BLaER1 (cell line): Measurements from ENCODE around the gene BTN2A1.
"Not testable (repeated sequence)": the region's sequence is repeated elsewhere in the genome, so short reads cannot be mapped to it uniquely, and the experiment has no call there.

Source experiments
- H3K27ac ChIP-seq: shearing (Covaris generic); formaldehyde crosslinking; 2 replicates; pipeline ENCODE4 v1.8.1; 2022
- H3K27me3 ChIP-seq: shearing (Covaris generic); formaldehyde crosslinking; 2 replicates; pipeline ENCODE4 v1.8.1; 2022
- H3K36me3 ChIP-seq: shearing (Covaris generic); formaldehyde crosslinking; 2 replicates; pipeline ENCODE4 v1.8.1; 2022
- H3K4me1 ChIP-seq: shearing (Covaris generic); formaldehyde crosslinking; 2 replicates; pipeline ENCODE4 v1.8.1; 2022
- H3K4me2 ChIP-seq: shearing (Covaris generic); formaldehyde crosslinking; 2 replicates; pipeline ENCODE4 v1.8.1; 2022
- H3K4me3 ChIP-seq: shearing (Covaris generic); formaldehyde crosslinking; 2 replicates; pipeline ENCODE4 v1.8.1; 2022
- H3K9ac ChIP-seq: shearing (Covaris generic); formaldehyde crosslinking; 2 replicates; pipeline ENCODE4 v1.8.1; 2022
- H3K9me3 ChIP-seq: shearing (Covaris generic); formaldehyde crosslinking; 2 replicates; pipeline ENCODE4 v1.8.1; 2022
- H4K20me1 ChIP-seq: shearing (Covaris generic); formaldehyde crosslinking; 2 replicates; pipeline ENCODE4 v1.8.1; 2022
- Cebpa-rat ChIP-seq: shearing (Covaris generic); IDR thresholded peaks from 2 replicates; pipeline ENCODE4 v1.8.1; 2022

BTN2A1 gene

GRCh38 chr6:26491604-26492003 lies 33.8 kb downstream of the BTN2A1 start:
- Histone ChIP-seq H3K36me3 (no peaks in the 10 kb centered on the region), H3K9ac (no peak overlapping the region), H3K27ac (no peak overlapping the region), H4K20me1 (no peaks in the 10 kb centered on the region), H3K4me3 (no peak overlapping the region), H3K27me3 (no peaks in the 10 kb centered on the region), H3K4me1 (no peaks in the 10 kb centered on the region), H3K9me3 (peaks cover 19% of the 10 kb centered on the region), H3K4me2 (no peak overlapping the region)
- no peak for TF ChIP-seq Cebpa-rat

DNA sequence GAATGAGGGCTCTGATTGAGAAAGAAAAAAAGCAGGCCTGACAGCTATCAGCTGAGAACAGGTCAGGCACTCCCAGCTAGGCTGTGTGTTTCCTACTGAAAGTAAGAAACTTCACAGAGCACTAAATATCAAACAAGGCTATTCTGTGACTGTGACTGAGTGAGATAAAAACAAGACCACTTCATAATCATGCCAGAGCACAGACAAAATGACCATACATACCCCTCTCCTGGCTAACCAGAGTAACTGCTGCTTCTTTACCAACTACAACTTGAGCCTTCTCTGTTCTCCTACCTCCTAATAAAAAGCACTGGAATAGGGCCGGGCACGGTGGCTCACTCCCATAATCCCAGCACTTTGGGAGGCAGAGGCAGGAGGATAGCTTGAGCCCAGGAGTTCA lies 35.5 kb downstream of the BTN2A1 start:
- Histone ChIP-seq H3K9ac (no peak overlapping the region), H3K4me2 (no peak overlapping the region), H3K9me3 (0 out of 2 replicates have a peak, but pooled peaks cover 3% of the 10 kb centered on the region), H3K27me3 (no peaks in the 10 kb centered on the region), H3K4me1 (no peaks in the 10 kb centered on the region; the same call in 1 of the 2 replicates), H3K36me3 (no peaks in the 10 kb centered on the region), H4K20me1 (no peaks in the 10 kb centered on the region), H3K27ac (no peak overlapping the region), H3K4me3 (no peak overlapping the region)
- TF ChIP-seq Cebpa-rat: no peak

DNA sequence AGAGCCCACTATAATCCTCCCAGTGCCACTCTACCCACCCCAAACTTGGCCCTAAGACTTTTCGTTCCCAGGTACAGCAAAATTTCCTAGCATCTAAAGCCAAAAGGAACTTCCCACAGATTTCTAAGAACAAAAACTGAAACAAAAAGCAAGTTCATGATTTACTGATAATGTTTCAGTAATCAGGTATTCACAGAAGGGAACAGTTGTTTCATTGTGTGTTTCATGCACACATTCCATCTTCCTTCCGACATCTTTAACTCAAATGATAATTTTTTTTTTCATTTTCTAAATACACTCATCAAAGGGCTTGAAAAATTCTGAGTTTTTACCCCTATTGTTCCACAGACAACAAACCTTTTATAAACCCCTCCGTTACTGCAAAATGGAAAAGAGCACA lies 36.4 kb downstream of the BTN2A1 start:
- Histone ChIP-seq H3K4me3 (no peak overlapping the region), H3K36me3 (no peaks in the 10 kb centered on the region), H4K20me1 (no peaks in the 10 kb centered on the region), H3K27me3 (no peaks in the 10 kb centered on the region), H3K9ac (no peak overlapping the region), H3K4me1 (no peaks in the 10 kb centered on the region; the same call in 1 of the 2 replicates), H3K27ac (no peak overlapping the region), H3K4me2 (no peak overlapping the region), H3K9me3 (no peaks in the 10 kb centered on the region)
- no peak for TF ChIP-seq Cebpa-rat

- Histone ChIP-seq H3K4me2 (no peak overlapping the region), H3K4me1 (peaks cover 5% of the 10 kb centered on the region), H3K9ac (no peak overlapping the region), H3K27me3 (no peaks in the 10 kb centered on the region), H3K9me3 (no peaks in the 10 kb centered on the region), H4K20me1 (no peaks in the 10 kb centered on the region), H3K36me3 (no peaks in the 10 kb centered on the region), H3K4me3 (no peak overlapping the region), H3K27ac (no peak overlapping the region)
- TF ChIP-seq Cebpa-rat: no peak
Measured at GRCh38 chr6:26495281-26495680, 37.5 kb downstream of the BTN2A1 start.

GRCh38 chr6:26497610-26498009 lies 39.9 kb downstream of the BTN2A1 start:
- no peaks in the 10 kb centered on the region for H3K9me3 ChIP-seq
- no peak overlapping the region for H3K4me2 ChIP-seq
- H3K4me1 ChIP-seq: peaks cover 22% of the 10 kb centered on the region
- no peak overlapping the region for H3K4me3 ChIP-seq
- no peaks in the 10 kb centered on the region for H3K36me3 ChIP-seq
- no peak overlapping the region for H3K27ac ChIP-seq
- TF ChIP-seq Cebpa-rat: no peak
- no peaks in the 10 kb centered on the region for H3K27me3 ChIP-seq
- H3K9ac ChIP-seq: no peak overlapping the region
- H4K20me1 ChIP-seq: no peaks in the 10 kb centered on the region

DNA sequence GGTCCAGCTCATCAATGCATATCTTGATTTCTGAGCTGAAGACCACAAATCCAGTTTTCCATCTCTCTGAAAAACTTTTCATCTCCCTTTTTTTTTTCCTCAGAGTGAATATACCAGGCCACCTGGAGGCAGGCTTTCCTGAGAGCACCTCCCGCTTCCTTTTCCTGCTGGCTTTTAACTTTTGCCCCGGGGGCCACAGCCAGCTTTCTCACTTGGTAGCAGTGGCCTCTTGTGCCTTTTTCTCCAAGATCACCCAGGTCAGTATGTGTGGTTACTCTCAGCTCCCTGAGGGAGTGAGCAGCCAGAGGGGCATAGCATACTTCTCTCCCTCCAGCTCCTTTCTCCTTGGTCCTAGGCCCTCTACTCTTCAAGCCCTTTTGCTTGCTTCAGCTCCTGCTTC lies 42.3 kb downstream of the BTN2A1 start, which contains the start of gene BTN1A1:
BTN1A1 (plus strand) TSS at position 202 of the 400 bp plus-strand sequence. CDS start 984 bp downstream, outside the sequence.
- H3K9ac ChIP-seq: no peak within 1 kb of the TSS
- no peaks in the 10 kb centered on the region for H3K36me3 ChIP-seq
- no peak for TF ChIP-seq Cebpa-rat
- no peak within 1 kb of the TSS for H3K4me3 ChIP-seq
- peaks cover 26% of the 10 kb centered on the region for H3K4me1 ChIP-seq
- peak within 1 kb of the TSS; percentile 27 for H3K4me2 ChIP-seq
- no peaks in the 10 kb centered on the region for H3K27me3 ChIP-seq
- no peaks in the 10 kb centered on the region for H4K20me1 ChIP-seq
- H3K27ac ChIP-seq: no peak within 1 kb of the TSS
- no peaks in the 10 kb centered on the region for H3K9me3 ChIP-seq

GRCh38 chr6:26501482-26501986 lies 43.8 kb downstream of the BTN2A1 start:
- no peaks in the 10 kb centered on the region for H3K9me3 ChIP-seq
- H3K4me3 ChIP-seq: no peak overlapping the region
- no peaks in the 10 kb centered on the region for H3K27me3 ChIP-seq
- no peak for TF ChIP-seq Cebpa-rat
- H3K27ac ChIP-seq: no peak overlapping the region
- H3K4me2 ChIP-seq: peak overlapping the region; percentile 61; the same call in 1 of the 2 replicates
- peaks cover 26% of the 10 kb centered on the region for H3K4me1 ChIP-seq
- no peak overlapping the region for H3K9ac ChIP-seq
- H4K20me1 ChIP-seq: no peaks in the 10 kb centered on the region
- H3K36me3 ChIP-seq: no peaks in the 10 kb centered on the region

- Histone ChIP-seq H3K27me3 (no peaks in the 10 kb centered on the region), H3K27ac (no peak overlapping the region), H3K4me2 (peak overlapping the region; percentile 61), H3K9ac (0 out of 2 replicates have a peak overlapping the region, but pooled peaks have one; percentile 5), H4K20me1 (no peaks in the 10 kb centered on the region), H3K36me3 (no peaks in the 10 kb centered on the region), H3K4me3 (no peak overlapping the region), H3K4me1 (peaks cover 26% of the 10 kb centered on the region), H3K9me3 (no peaks in the 10 kb centered on the region)
- TF ChIP-seq Cebpa-rat: no peak
Measured at GRCh38 chr6:26502165-26502564, 44.4 kb downstream of the BTN2A1 start.

GRCh38 chr6:26502626-26503025 lies 44.9 kb downstream of the BTN2A1 start:
- no peak overlapping the region for H3K27ac ChIP-seq
- peaks cover 26% of the 10 kb centered on the region for H3K4me1 ChIP-seq
- H3K9me3 ChIP-seq: no peaks in the 10 kb centered on the region
- no peak for TF ChIP-seq Cebpa-rat
- no peaks in the 10 kb centered on the region for H3K36me3 ChIP-seq
- H3K9ac ChIP-seq: no peak overlapping the region
- peak overlapping the region; percentile 61 for H3K4me2 ChIP-seq
- no peaks in the 10 kb centered on the region for H3K27me3 ChIP-seq
- H3K4me3 ChIP-seq: no peak overlapping the region
- H4K20me1 ChIP-seq: no peaks in the 10 kb centered on the region

GRCh38 chr6:26507658-26508057 lies 49.9 kb downstream of the BTN2A1 start:
- Histone ChIP-seq H3K4me2 (no peak overlapping the region), H3K9ac (no peak overlapping the region), H3K4me1 (peaks cover 3% of the 10 kb centered on the region), H3K27ac (no peak overlapping the region), H3K36me3 (no peaks in the 10 kb centered on the region), H3K4me3 (no peak overlapping the region), H4K20me1 (no peaks in the 10 kb centered on the region), H3K9me3 (no peaks in the 10 kb centered on the region), H3K27me3 (no peaks in the 10 kb centered on the region)
- TF ChIP-seq Cebpa-rat: no peak

DNA sequence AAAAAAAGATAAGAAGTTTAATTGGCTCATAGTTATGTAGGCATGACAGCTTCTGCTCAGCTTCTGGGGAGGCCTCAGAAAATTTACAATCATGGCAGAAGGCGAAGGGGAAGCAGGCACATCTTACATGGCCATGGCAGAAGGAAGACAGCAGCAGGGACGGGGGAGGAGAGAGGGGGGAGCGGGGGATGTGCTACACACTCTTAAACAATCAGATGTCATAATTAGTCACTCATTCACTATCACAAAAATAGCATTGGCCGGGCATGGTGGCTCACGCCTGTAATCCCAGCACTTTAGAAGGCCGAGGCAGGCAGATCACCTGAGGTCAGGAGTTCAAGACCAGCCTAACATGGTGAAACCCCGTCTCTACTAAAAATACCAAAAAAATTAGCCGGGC lies 53.3 kb downstream of the BTN2A1 start:
- not testable (repeated sequence) for H4K20me1 ChIP-seq, H3K36me3 ChIP-seq, H3K9ac ChIP-seq, H3K4me3 ChIP-seq, H3K27ac ChIP-seq, H3K27me3 ChIP-seq, H3K4me1 ChIP-seq, H3K9me3 ChIP-seq, H3K4me2 ChIP-seq
